Kidney (tissue), 14 donors: ENCODE measurements around the gene SCARF1. TPM values are rescaled to one million over a fixed set of nuclear protein-coding genes. Genes with fewer than 3 reads are reported as not detected.

Experiments used
- DNase-seq, 5 donors: peaks; one replicate each; pipeline ENCODE4 v3.0.0-alpha.2; 2013 to 2020
- FAIRE-seq: peaks from 2 replicates; lab custom pipeline; 2012; peaks lifted over from hg19 to GRCh38; lab: Jason Lieb, UNC
- H3K27ac ChIP-seq, 2 donors: one replicate each; pipeline ENCODE4 v1.7.0; 2013; ENCODE audit warnings: low read depth in 2 of 2, low read length in 2 of 2, inconsistent platforms in 1 of 2
- H3K27me3 ChIP-seq: one replicate; pipeline ENCODE4 v1.7.1; 2013; ENCODE audit warnings: low read length, inconsistent platforms; ENCODE audit not compliant: control insufficient read depth, insufficient read depth
- H3K36me3 ChIP-seq, 3 donors: one replicate each; pipeline versions ENCODE4 v1.7.0 to v1.7.1; 2013; ENCODE audit warnings: low read length in 3 of 3, control low read depth in 1 of 3, inconsistent platforms in 1 of 3; ENCODE audit not compliant: insufficient read depth in 3 of 3, control insufficient read depth in 2 of 3
- H3K4me1 ChIP-seq, 3 donors: one replicate each; pipeline versions ENCODE4 v1.7.0 to v1.7.1; 2013; ENCODE audit warnings: low read length in 3 of 3, inconsistent platforms in 1 of 3, low read depth in 1 of 3; ENCODE audit not compliant: control insufficient read depth in 2 of 3, insufficient read depth in 2 of 3
- H3K4me3 ChIP-seq, 3 donors: one replicate each; pipeline versions ENCODE4 v1.7.0 to v1.8.1; 2013; ENCODE audit warnings: low read length in 3 of 3, control low read depth in 1 of 3, inconsistent platforms in 1 of 3
- H3K9ac ChIP-seq, 3 donors: one replicate each; pipeline versions ENCODE4 v1.7.0 to v1.7.1; 2013; ENCODE audit warnings: low read length in 3 of 3, control low read depth in 1 of 3, inconsistent platforms in 1 of 3
- H3K9me3 ChIP-seq, 3 donors: one replicate each; pipeline versions ENCODE4 v1.7.0 to v1.7.1; 2013; ENCODE audit warnings: low read length in 3 of 3, control low read depth in 1 of 3, inconsistent platforms in 1 of 3; ENCODE audit not compliant: control insufficient read depth in 2 of 3, insufficient read depth in 1 of 3
- intact Hi-C: fragments of 100-400 bp; cut with DNase I; formaldehyde crosslinking; loops from one replicate; pipeline ENCODE4 v1.11.1; 2022
- polyA plus RNA-seq: library from polyadenylated mRNA; stranded (reverse); fragments of 350-450 nt; fragmentation: Illumina TruSeq; extraction: RNeasy Lipid Tissue Mini Kit (QIAGEN cat#74804); gene quantifications from one replicate; pipeline ENCODE4 v1.2.3, GENCODE V29; 2014; ENCODE audit warnings: low read depth, low replicate concordance; ENCODE audit not compliant: insufficient read depth
- total RNA-seq: library from RNA; stranded (reverse); fragmentation: NEBNext Ultra II Directional; extraction: Animal tissue kit (Norgen Biotek cat#: 25700); gene quantifications from one replicate; pipeline ENCODE4 v1.2.1, GENCODE V29; 2021
- TF ChIP-seq, protein P1 (sequence below): IDR thresholded peaks from 3 replicates; pipeline ENCODE4 v1.5.1; 2012; ENCODE audit warnings: mild to moderate bottlenecking, moderate library complexity, borderline replicate concordance; ENCODE audit not compliant: insufficient read depth; ENCODE audit errors: extremely low read depth
- donor health status: control.
- donor health status: control.
- donor health status: control.
- donor health status: control.
- donor health status: control.
- donor health status: DM: yes; HTN: yes; CAD: no.
- donor health status: Normal renal cell carcinoma (clear cell type).

The SCARF1 gene
- total and polyA plus RNA-seq, 2 donors from 2014 or later = 7.0 to 20.1 TPM

DNA sequence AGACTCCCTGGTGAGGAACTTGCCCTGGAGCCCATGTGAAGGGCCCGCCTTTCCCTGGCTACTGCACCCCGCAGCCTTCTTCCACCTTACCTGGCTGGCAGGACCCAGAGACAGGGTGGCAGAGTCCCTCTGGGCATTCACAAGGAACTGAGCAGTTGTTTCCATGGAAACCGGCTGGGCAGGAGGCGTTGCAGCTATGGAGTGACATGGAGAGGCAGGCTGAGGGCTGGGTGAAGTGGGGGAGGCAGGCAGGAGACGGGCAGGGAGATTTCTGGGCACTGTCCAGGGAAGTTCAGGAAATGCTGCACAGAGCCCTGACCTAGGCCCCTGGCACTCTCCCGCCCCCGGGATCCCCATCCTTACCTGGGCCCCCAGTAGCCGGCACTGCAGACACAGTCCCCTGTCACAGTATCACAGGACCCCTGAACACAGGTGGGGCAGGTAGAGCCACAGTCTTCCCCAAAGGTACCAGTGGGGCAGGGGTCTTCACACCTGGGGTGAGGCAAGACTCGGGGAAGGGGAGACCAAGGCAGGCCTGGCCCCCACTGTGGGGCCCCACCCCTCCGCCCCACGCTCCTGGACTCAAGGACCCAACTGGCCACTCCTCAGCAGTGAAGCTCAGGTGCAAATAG lies 5.9 kb downstream of the SCARF1 start:
- Histone ChIP-seq H3K36me3 (peaks cover 0 to 12% (median 4%) of the 10 kb centered on the region in 3 donors), H3K27me3 (no peaks in the 10 kb centered on the region), H3K27ac (no peak overlapping the region), H3K9me3 (no peaks in the 10 kb centered on the region), H3K9ac (no peak overlapping the region), H3K4me3 (no peak overlapping the region), H3K4me1 (peaks cover 0 to 10% (median 6%) of the 10 kb centered on the region in 3 donors)
- TF ChIP-seq, protein P1, sequence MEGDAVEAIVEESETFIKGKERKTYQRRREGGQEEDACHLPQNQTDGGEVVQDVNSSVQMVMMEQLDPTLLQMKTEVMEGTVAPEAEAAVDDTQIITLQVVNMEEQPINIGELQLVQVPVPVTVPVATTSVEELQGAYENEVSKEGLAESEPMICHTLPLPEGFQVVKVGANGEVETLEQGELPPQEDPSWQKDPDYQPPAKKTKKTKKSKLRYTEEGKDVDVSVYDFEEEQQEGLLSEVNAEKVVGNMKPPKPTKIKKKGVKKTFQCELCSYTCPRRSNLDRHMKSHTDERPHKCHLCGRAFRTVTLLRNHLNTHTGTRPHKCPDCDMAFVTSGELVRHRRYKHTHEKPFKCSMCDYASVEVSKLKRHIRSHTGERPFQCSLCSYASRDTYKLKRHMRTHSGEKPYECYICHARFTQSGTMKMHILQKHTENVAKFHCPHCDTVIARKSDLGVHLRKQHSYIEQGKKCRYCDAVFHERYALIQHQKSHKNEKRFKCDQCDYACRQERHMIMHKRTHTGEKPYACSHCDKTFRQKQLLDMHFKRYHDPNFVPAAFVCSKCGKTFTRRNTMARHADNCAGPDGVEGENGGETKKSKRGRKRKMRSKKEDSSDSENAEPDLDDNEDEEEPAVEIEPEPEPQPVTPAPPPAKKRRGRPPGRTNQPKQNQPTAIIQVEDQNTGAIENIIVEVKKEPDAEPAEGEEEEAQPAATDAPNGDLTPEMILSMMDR = no peak
- peak in 4 of 5 donors; percentile 66 to 87 (median 74) for DNase-seq
- no peak for FAIRE-seq
- intact Hi-C loops = loop anchor here (10.0 kb wide), 1 partner anchor 65 kb away; no protein-coding TSS in a partner anchor

DNA sequence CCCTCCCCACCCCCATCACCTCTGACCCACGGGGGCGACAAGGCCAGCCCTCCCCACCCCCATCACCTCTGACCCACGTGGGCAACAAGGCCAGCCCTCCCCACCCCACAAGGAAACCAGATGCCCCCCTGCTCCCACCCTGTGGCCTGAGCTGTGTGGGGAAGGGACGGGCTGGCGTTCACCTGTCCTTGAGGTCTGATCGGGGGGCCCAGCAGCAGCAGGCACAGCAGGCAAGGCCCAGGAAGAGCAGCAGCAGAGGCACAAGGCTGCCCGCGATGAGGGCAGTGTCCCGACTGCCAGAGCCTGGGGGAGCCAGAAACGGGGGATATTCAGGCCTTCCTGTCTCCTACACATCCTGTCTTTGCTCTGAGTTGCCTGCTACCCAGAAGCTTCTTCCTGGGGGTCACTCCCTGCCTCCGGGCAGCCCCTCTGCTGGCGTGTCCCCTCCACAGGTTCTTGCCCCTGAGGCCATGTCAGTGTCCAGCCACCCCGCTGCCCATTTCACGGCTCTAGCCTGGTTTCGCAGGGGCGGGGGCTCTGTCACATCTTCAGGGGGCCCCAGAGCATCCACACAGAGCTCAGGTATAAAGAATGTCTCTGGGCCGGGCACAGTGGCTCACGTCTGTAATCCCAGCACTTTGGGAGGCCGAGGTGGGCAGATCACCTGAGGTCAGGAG lies 6.8 kb downstream of the SCARF1 start:
- peaks cover 0 to 12% (median 4%) of the 10 kb centered on the region in 3 donors for H3K36me3 ChIP-seq
- H3K9ac ChIP-seq = no peak overlapping the region
- DNase-seq = no peak
- H3K4me1 ChIP-seq = peaks cover 0 to 3% (median 0%) of the 10 kb centered on the region in 3 donors
- no peaks in the 10 kb centered on the region for H3K9me3 ChIP-seq
- H3K27ac ChIP-seq = no peak overlapping the region
- no peaks in the 10 kb centered on the region for H3K27me3 ChIP-seq
- TF ChIP-seq, protein P1 = no peak
- FAIRE-seq = no peak
- intact Hi-C loops = loop anchor here (10.0 kb wide), 1 partner anchor 64 kb away; no protein-coding TSS in a partner anchor
- no peak overlapping the region for H3K4me3 ChIP-seq

DNA sequence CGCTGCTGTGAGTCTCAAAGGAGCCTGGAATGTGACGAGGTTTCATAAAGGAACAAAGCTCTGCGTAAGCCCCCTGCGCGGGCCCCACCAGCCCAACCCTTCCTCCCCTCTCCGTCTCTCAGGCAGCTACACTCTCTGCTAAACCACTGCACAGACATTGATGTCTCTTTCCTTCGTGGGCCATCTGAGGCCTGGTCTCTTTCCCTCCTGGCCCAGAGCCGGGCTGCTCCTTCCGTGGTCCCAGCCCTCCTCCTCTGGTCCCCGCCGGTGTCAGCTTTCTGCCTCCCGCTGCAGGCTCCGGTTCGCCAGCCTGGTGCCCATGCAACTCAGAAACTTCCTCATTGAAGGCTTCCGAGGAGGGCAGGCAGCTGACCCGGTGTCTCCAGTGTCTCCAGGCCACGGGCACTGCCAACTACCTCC lies 7.4 kb downstream of the SCARF1 start:
- peak in 4 of 5 donors; percentile 71 to 78 (median 74) for DNase-seq
- Histone ChIP-seq H3K36me3 (peaks cover 0 to 12% (median 4%) of the 10 kb centered on the region in 3 donors), H3K27me3 (no peaks in the 10 kb centered on the region), H3K27ac (no peak overlapping the region), H3K4me3 (no peak overlapping the region), H3K4me1 (peaks cover 0 to 3% (median 0%) of the 10 kb centered on the region in 3 donors), H3K9ac (no peak overlapping the region), H3K9me3 (no peaks in the 10 kb centered on the region)
- intact Hi-C loops = loop anchor here (10.0 kb wide), 1 partner anchor 63 kb away; no protein-coding TSS in a partner anchor
- TF ChIP-seq, protein P1 = no peak
- FAIRE-seq = no peak
